ENCODE results near the gene EFCAB6. TPM values are rescaled to one million over a fixed set of nuclear protein-coding genes. Genes with fewer than 3 reads are reported as not detected.

The EFCAB6 gene
- total and polyA plus RNA-seq, 11 donors: 0.53 to 2.3 (median 1.5) TPM

- DNase-seq: no peak
- WGBS, 4 donors: 100% methylated on average over 1 of the region's 1 CpG
- intact Hi-C loops (cut with DNase I): no loop called here
- no peak for ATAC-seq
- Histone ChIP-seq H3K27ac (no peak overlapping the region), H3K36me3 (no peaks in the 10 kb centered on the region), H3K4me1 (no peaks in the 10 kb centered on the region), H3K27me3 (no peaks in the 10 kb centered on the region), H3K4me3 (no peak overlapping the region), H3K9me3 (peaks cover 0 to 9% (median 5%) of the 10 kb centered on the region in 12 donors)
- TF ChIP-seq POLR2A (IDR thresholded peaks at IDR 0.05): no peak
- no peak for TF ChIP-seq CTCF (IDR thresholded peaks at IDR 0.05)
These were observed 113.7 kb downstream of the EFCAB6 start for GRCh38 chr22:43698403-43698802.

GRCh38 chr22:43697894-43698293, 114.2 kb downstream of the EFCAB6 start:
- H3K27ac ChIP-seq: no peak overlapping the region
- H3K9me3 ChIP-seq: peaks cover 0 to 4% (median under 1%) of the 10 kb centered on the region in 12 donors
- WGBS, 4 donors: 70 to 81% (median 76%) methylated on average over 3 of the region's 3 CpGs
- H3K4me3 ChIP-seq: no peak overlapping the region
- intact Hi-C loops (cut with DNase I): no loop called here
- ATAC-seq (no peak), DNase-seq (no peak)
- TF ChIP-seq POLR2A (IDR thresholded peaks at IDR 0.05): no peak
- no peak for TF ChIP-seq CTCF (IDR thresholded peaks at IDR 0.05)
- no peaks in the 10 kb centered on the region for H3K36me3 ChIP-seq
- H3K4me1 ChIP-seq: no peaks in the 10 kb centered on the region
- no peaks in the 10 kb centered on the region for H3K27me3 ChIP-seq

- intact Hi-C loops (cut with DNase I): no loop called here
- H3K9me3 ChIP-seq: peaks cover 0 to 14% (median 0%) of the 10 kb centered on the region in 12 donors
- H3K36me3 ChIP-seq: no peaks in the 10 kb centered on the region
- 87 to 88% (median 88%) methylated on average over 2 of the region's 2 CpGs for WGBS, 4 donors
- H3K4me3 ChIP-seq: no peak overlapping the region
- H3K4me1 ChIP-seq: no peaks in the 10 kb centered on the region
- no peak overlapping the region for H3K27ac ChIP-seq
- no peak for DNase-seq
- no peak for TF ChIP-seq POLR2A (IDR thresholded peaks at IDR 0.05)
- no peak for TF ChIP-seq CTCF (IDR thresholded peaks at IDR 0.05)
- no peak for ATAC-seq
- H3K27me3 ChIP-seq: no peaks in the 10 kb centered on the region
These were observed 118.9 kb downstream of the EFCAB6 start for GRCh38 chr22:43693249-43693648.

- Histone ChIP-seq H3K4me3 (no peak overlapping the region), H3K36me3 (no peaks in the 10 kb centered on the region), H3K27me3 (no peaks in the 10 kb centered on the region), H3K27ac (no peak overlapping the region), H3K4me1 (no peaks in the 10 kb centered on the region), H3K9me3 (peaks cover 0 to 14% (median 0%) of the 10 kb centered on the region in 12 donors)
- ATAC-seq: no peak
- DNase-seq: no peak
- 72 to 94% (median 86%) methylated on average over 6 of the region's 6 CpGs for WGBS, 4 donors
- intact Hi-C loops (cut with DNase I): no loop called here
- TF ChIP-seq POLR2A (IDR thresholded peaks at IDR 0.05): no peak
- TF ChIP-seq CTCF (IDR thresholded peaks at IDR 0.05): no peak
These were observed 122.7 kb downstream of the EFCAB6 start for GRCh38 chr22:43689356-43689755.

Measured in heart left ventricle (tissue), 16 donors.